Fibroblast of mammary gland (primary cell): ENCODE results near the gene CDC25B.

Experiments used
- DNase-seq: peaks from one replicate; pipeline ENCODE4 v3.0.0-alpha.2; 2010; ENCODE audit warnings: low read depth
- H3K4me3 ChIP-seq: 2 replicates; pipeline ENCODE4 v1.5.1; 2011; ENCODE audit warnings: low read depth, mild to moderate bottlenecking, low read length, moderate library complexity; ENCODE audit not compliant: control insufficient read depth
- CTCF ChIP-seq: conservative IDR thresholded peaks from 2 replicates; pipeline ENCODE4 v1.5.1; 2011; ENCODE audit warnings: low read depth, low read length, inconsistent platforms; ENCODE audit not compliant: control insufficient read depth, insufficient read depth

The CDC25B gene

GRCh38 chr20:3755814-3756480 lies 40.2 kb upstream of the CDC25B start:
- no peak for DNase-seq
- no peak for TF ChIP-seq CTCF
- no peak overlapping the region for H3K4me3 ChIP-seq

- DNase-seq: no peak
- no peak for TF ChIP-seq CTCF
- H3K4me3 ChIP-seq: no peak overlapping the region
Observed at GRCh38 chr20:3757268-3757667, 38.8 kb upstream of the CDC25B start.

- TF ChIP-seq CTCF: no peak
- H3K4me3 ChIP-seq: no peak overlapping the region
- no peak for DNase-seq
Observed at GRCh38 chr20:3758566-3758965, 37.5 kb upstream of the CDC25B start.

- no peak for TF ChIP-seq CTCF
- no peak for DNase-seq
- no peak overlapping the region for H3K4me3 ChIP-seq
Observed at GRCh38 chr20:3759316-3759823, 36.7 kb upstream of the CDC25B start.

- DNase-seq: no peak
- H3K4me3 ChIP-seq: no peak overlapping the region
- TF ChIP-seq CTCF: no peak
Observed at GRCh38 chr20:3759884-3760283, 36.2 kb upstream of the CDC25B start.

- no peak for TF ChIP-seq CTCF
- no peak for DNase-seq
- H3K4me3 ChIP-seq: no peak overlapping the region
Observed at GRCh38 chr20:3760655-3761348, 35.3 kb upstream of the CDC25B start.
